HG03432 (cell line): Measurements from ENCODE around the gene CBFA2T3.
A peak's percentile ranks its signal among the peaks of the same experiment; 100 is the strongest.

Source experiments
- ATAC-seq: cut with Tn5 transposase; IDR thresholded peaks from one replicate; pipeline ENCODE4 v1.9.1; 2021; ENCODE audit warnings: mild to moderate bottlenecking, moderate library complexity; ENCODE audit not compliant: unreplicated experiment

Gene CBFA2T3

GRCh38 chr16:88964636-88965035 lies 12.4 kb downstream of the CBFA2T3 start:
- no peak for ATAC-seq

GRCh38 chr16:88963583-88963982 lies 13.4 kb downstream of the CBFA2T3 start:
- no peak for ATAC-seq

GRCh38 chr16:88962478-88963152 lies 14.4 kb downstream of the CBFA2T3 start:
- no peak for ATAC-seq

- ATAC-seq: no peak
Measured at GRCh38 chr16:88961011-88961410, 16.0 kb downstream of the CBFA2T3 start.

- ATAC-seq: no peak
Measured at GRCh38 chr16:88960516-88960915, 16.5 kb downstream of the CBFA2T3 start.

GRCh38 chr16:88959022-88959421 lies 18.0 kb downstream of the CBFA2T3 start:
- no peak for ATAC-seq

- no peak for ATAC-seq
Measured at GRCh38 chr16:88957887-88958577, 19.0 kb downstream of the CBFA2T3 start.

GRCh38 chr16:88957433-88957767 lies 19.6 kb downstream of the CBFA2T3 start:
- no peak for ATAC-seq

GRCh38 chr16:88956546-88957432 lies 20.2 kb downstream of the CBFA2T3 start:
- ATAC-seq: no peak

- ATAC-seq: no peak
Measured at GRCh38 chr16:88955906-88956305, 21.1 kb downstream of the CBFA2T3 start.

- ATAC-seq: no peak
Measured at GRCh38 chr16:88953003-88953690, 23.9 kb downstream of the CBFA2T3 start.

GRCh38 chr16:88951989-88952388 lies 25.0 kb downstream of the CBFA2T3 start:
- no peak for ATAC-seq

GRCh38 chr16:88951501-88951900 lies 25.5 kb downstream of the CBFA2T3 start:
- no peak for ATAC-seq

GRCh38 chr16:88948781-88949490 lies 28.1 kb downstream of the CBFA2T3 start:
- no peak for ATAC-seq

GRCh38 chr16:88945473-88945872 lies 31.5 kb downstream of the CBFA2T3 start:
- no peak for ATAC-seq

- no peak for ATAC-seq
Measured at GRCh38 chr16:88943741-88944140, 33.3 kb downstream of the CBFA2T3 start.

GRCh38 chr16:88943131-88943664 lies 33.8 kb downstream of the CBFA2T3 start:
- ATAC-seq: no peak

- ATAC-seq: peak; percentile 55
Measured at GRCh38 chr16:88941913-88942909, 34.8 kb downstream of the CBFA2T3 start.
